Superior temporal gyrus (tissue), 1 donor: ENCODE results near the gene NDUFA8.

Experiments
- DNase-seq: peaks from one replicate; pipeline ENCODE4 v3.0.0-alpha.2; 2016; ENCODE audit errors: extremely low spot score

The NDUFA8 gene

GRCh38 chr9:122099271-122099869 is 60.2 kb downstream of the NDUFA8 start:
- DNase-seq = peak; percentile 95

- DNase-seq = peak; percentile 16
Observed at GRCh38 chr9:122097679-122098315, 61.8 kb downstream of the NDUFA8 start.

- DNase-seq = peak; percentile 6
Observed at GRCh38 chr9:122096620-122097415, 62.8 kb downstream of the NDUFA8 start.

GRCh38 chr9:122095010-122095767 is 64.4 kb downstream of the NDUFA8 start:
- DNase-seq = peak; percentile 83
